Fibroblast of pulmonary artery (primary cell): ENCODE measurements around the gene ZSWIM6.
A peak's percentile ranks its signal among the peaks of the same experiment; 100 is the strongest.
"Not testable (repeated sequence)": the region's sequence is repeated elsewhere in the genome, so short reads cannot be mapped to it uniquely, and the experiment has no call there.

Source experiments
- DNase-seq: peaks from one replicate; pipeline ENCODE4 v3.0.0-alpha.2; 2010; ENCODE audit warnings: low read depth
- H3K4me3 ChIP-seq: replicated peaks from 2 replicates; pipeline ENCODE4 v1.5.1; 2011; ENCODE audit warnings: low read depth, mild to moderate bottlenecking, control low read depth, low read length, moderate library complexity
- CTCF ChIP-seq: IDR thresholded peaks from 2 replicates; pipeline ENCODE4 v1.5.1; 2011; ENCODE audit warnings: mild to moderate bottlenecking, control low read depth, low read length, inconsistent platforms; ENCODE audit errors: missing control alignments

Gene ZSWIM6

GRCh38 chr5:61402244-61402823, 70.3 kb downstream of the ZSWIM6 start:
- H3K4me3 ChIP-seq = no peak overlapping the region
- no peak for TF ChIP-seq CTCF
- no peak for DNase-seq

- no peak overlapping the region for H3K4me3 ChIP-seq
- TF ChIP-seq CTCF = no peak
- no peak for DNase-seq
These were observed 71.2 kb downstream of the ZSWIM6 start for GRCh38 chr5:61402970-61403900.

DNA sequence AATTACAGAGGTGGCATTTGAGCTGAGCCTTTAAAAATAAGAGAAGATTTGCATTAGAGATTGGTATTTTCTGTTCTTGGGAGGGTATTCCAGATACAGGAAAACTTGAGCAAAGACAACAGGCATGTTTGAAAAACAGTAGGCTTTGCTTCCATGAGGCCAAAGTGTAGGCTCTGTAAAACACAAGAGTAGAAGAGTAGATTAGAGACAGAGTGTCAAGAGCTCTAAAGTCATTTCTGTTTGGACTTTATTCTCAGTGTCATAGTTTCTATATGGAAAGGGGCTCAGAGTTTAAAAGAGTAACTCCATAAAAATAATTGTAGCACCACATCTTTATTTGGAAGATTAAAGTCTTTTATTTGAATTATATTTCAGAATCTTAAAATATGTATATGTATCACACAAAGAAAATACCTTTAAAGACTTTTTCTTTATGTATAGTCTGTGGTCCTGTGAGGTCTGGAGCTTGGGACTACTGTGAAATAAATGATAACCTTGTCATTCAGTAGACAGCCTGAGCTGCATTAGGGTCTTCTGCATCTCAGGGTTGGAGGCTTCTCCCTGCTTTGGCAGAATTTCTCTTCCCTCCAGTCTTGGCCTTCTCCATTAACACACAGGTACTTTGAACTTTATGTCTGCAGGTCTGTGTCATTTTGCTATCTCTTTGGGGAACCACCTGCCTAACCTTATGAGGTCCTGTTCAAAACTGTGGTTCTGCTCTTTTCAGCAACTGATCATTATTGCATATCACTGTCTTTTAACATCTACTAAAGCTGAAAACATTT, 73.6 kb downstream of the ZSWIM6 start:
- DNase-seq = no peak
- no peak for TF ChIP-seq CTCF

DNA sequence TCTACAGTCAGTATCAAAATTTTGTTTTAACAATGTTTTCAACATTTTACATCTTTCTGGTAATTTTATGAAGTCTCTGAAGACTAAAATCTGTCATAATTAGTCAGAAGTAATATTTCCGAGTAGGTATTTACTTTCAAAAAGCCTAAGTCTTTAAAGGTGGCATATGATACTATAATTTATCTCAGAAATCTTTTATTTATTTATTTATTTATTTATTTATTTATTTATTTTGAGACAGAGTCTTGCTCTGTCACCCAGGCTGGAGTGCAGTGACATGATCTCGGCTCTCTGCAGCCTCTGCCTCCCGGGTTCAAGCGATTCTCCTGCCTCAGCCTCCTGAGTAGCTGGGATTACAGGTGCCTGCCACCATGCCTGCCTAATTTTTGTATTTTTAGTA, 74.4 kb downstream of the ZSWIM6 start:
- not testable (repeated sequence) for H3K4me3 ChIP-seq, DNase-seq

More for the DNA sequence above, 73.6 kb downstream of the ZSWIM6 start:
- H3K4me3 ChIP-seq = no peak overlapping the region

- no peak for TF ChIP-seq CTCF
- H3K4me3 ChIP-seq = no peak overlapping the region
- no peak for DNase-seq
These were observed 75.7 kb downstream of the ZSWIM6 start for GRCh38 chr5:61407706-61408270.

DNA sequence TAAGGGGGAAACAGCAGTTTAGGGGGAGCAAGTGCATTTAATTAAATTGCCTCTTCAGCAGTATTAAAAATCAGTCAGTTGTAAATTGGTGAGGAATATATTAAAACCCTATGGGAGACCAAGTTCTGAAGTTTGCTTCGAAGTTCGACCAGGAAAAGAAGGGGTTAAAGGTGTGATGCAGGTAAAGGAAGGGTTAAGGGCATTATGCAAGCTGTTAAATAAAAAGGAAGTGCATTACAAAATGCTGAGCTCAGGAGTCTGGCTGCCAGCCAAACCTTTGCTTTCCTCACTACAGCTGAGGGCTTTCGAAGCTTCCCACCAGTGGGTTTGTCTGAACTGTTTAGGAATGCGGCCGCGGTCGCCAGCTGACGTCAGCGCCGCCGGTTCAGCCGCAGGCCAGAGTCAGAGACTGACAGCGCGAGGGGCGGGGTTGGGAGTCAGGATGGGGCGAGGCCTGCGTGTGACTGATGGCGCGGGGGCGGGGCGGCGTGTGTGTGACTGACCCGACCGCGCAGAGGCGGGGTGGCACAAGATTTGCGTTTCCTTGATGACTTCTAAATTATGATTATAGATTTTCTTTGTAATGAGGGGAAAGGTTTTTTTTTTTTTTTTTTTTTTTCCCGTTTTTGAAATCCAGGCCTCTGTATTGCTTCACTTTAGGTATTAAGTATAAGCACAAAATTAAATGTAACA, 76.6 kb downstream of the ZSWIM6 start:
- no peak for TF ChIP-seq CTCF
- peak overlapping the region; percentile 40 for H3K4me3 ChIP-seq
- peak; percentile 100 for DNase-seq
